SK-N-SH (cell line): ENCODE data around the gene CNBP. TPM values are rescaled to one million over a fixed set of nuclear protein-coding genes. Genes with fewer than 3 reads are reported as not detected.

Experiments
- CTCF ChIA-PET: fragments of 300-600, 350-600 bp; formaldehyde crosslinking; extraction: SDS; loops from one replicate; lab custom pipeline; 2021; lab: Yijun Ruan, JAX
- POLR2A ChIA-PET: fragments of 350-600 bp; sonication (Branson Sonifier 250); formaldehyde crosslinking; extraction: SDS; loops from one replicate; lab custom pipeline; 2020; ENCODE audit warnings: antibody characterized with exemption, inconsistent platforms; lab: Yijun Ruan, JAX
- DNase-seq: peaks from one replicate; pipeline ENCODE4 v3.0.0; 2012
- H2AFZ ChIP-seq: fragments of 200-600 bp; sonication (generic); 2 replicates; pipeline ENCODE4 v1.8.1; 2016; ENCODE audit warnings: antibody characterized with exemption, mild to moderate bottlenecking, low read depth
- H3F3A ChIP-seq: fragments of 200-600 bp; sonication (generic); replicated peaks from 2 replicates; pipeline ENCODE3; 2016; ENCODE audit warnings: antibody characterized with exemption, mild to moderate bottlenecking; ENCODE audit not compliant: insufficient read depth
- H3K27ac ChIP-seq, 2 experiments: fragments of 200-500 bp in 1 of 2; fragments of 200-600 bp in 1 of 2; sonication (Bioruptor generic) in 1 of 2; sonication (generic), shearing (Covaris generic) in 1 of 2; 2 replicates each; pipeline versions ENCODE4 v1.5.1 to v1.6.1; 2014 to 2016; ENCODE audit warnings: low read depth in 2 of 2, inconsistent platforms in 1 of 2, low read length in 1 of 2, mild to moderate bottlenecking in 1 of 2, mixed read lengths in 1 of 2
- H3K27me3 ChIP-seq: fragments of 200-600 bp; sonication (generic), shearing (Covaris generic); 2 replicates; pipeline ENCODE4 v1.6.1; 2016; ENCODE audit warnings: mixed run types; ENCODE audit not compliant: insufficient read depth
- H3K36me3 ChIP-seq, 2 experiments: fragments of 200-500 bp in 1 of 2; fragments of 200-600 bp in 1 of 2; sonication (Bioruptor generic) in 1 of 2; sonication (generic) in 1 of 2; replicated peaks in 1 of 2; 2 replicates each; pipeline versions ENCODE3 to v1.5.1; 2014 to 2016; ENCODE audit warnings: low read length in 1 of 2, mild to moderate bottlenecking in 1 of 2; ENCODE audit not compliant: insufficient read depth in 2 of 2, control insufficient read depth in 1 of 2
- H3K4me1 ChIP-seq, 2 experiments: fragments of 200-500 bp in 1 of 2; fragments of 200-600 bp in 1 of 2; sonication (Bioruptor generic) in 1 of 2; sonication (generic), shearing (Covaris generic) in 1 of 2; 2 replicates each; pipeline versions ENCODE4 v1.5.1 to v1.6.1; 2014 to 2016; ENCODE audit warnings: low read depth in 1 of 2, low read length in 1 of 2, mixed run types in 1 of 2; ENCODE audit not compliant: insufficient read depth in 2 of 2, control insufficient read depth in 1 of 2
- H3K4me2 ChIP-seq: fragments of 200-600 bp; sonication (generic), shearing (Covaris generic); 2 replicates; pipeline ENCODE4 v1.6.1; 2017; ENCODE audit warnings: mixed run types
- H3K4me3 ChIP-seq, 2 experiments: fragments of 200-500 bp in 1 of 2; fragments of 200-600 bp in 1 of 2; sonication (Bioruptor generic) in 1 of 2; sonication (generic), shearing (Covaris generic) in 1 of 2; 2 replicates each; pipeline versions ENCODE4 v1.5.1 to v1.8.1; 2014 to 2016; ENCODE audit warnings: low read depth in 2 of 2, inconsistent platforms in 1 of 2, low read length in 1 of 2, mild to moderate bottlenecking in 1 of 2, mixed read lengths in 1 of 2, moderate library complexity in 1 of 2
- H3K79me2 ChIP-seq: fragments of 200-600 bp; sonication (generic); 2 replicates; pipeline ENCODE4 v1.8.1; 2017; ENCODE audit warnings: mild to moderate bottlenecking; ENCODE audit not compliant: insufficient read depth
- H3K9ac ChIP-seq: fragments of 200-600 bp; sonication (generic); 2 replicates; pipeline ENCODE4 v1.6.1; 2017; ENCODE audit warnings: mixed run types
- H3K9me2 ChIP-seq: fragments of 200-600 bp; sonication (generic); 2 replicates; pipeline ENCODE4 v1.6.1; 2017; ENCODE audit warnings: mixed run types
- H3K9me3 ChIP-seq: fragments of 200-600 bp; sonication (generic); 2 replicates; pipeline ENCODE4 v1.6.1; 2017; ENCODE audit warnings: mixed run types, mild to moderate bottlenecking, moderate library complexity
- H4K20me1 ChIP-seq: fragments of 200-600 bp; sonication (generic); 2 replicates; pipeline ENCODE4 v1.6.1; 2017; ENCODE audit warnings: mild to moderate bottlenecking, mixed run types; ENCODE audit not compliant: insufficient read depth
- CHD2 ChIP-seq: fragments of 150-350 bp; IDR thresholded peaks from 2 replicates; pipeline ENCODE4 v1.6.1; 2018; ENCODE audit warnings: low read length; ENCODE audit not compliant: partially characterized antibody
- ELF1 ChIP-seq: IDR thresholded peaks from 2 replicates; pipeline ENCODE4 v1.4.0; 2012
- EP300 ChIP-seq, 2 experiments: IDR thresholded peaks; 2 replicates each; pipeline versions ENCODE4 v1.4.0 to v1.6.1; 2012; ENCODE audit warnings: borderline replicate concordance in 1 of 2, low read depth in 1 of 2, low read length in 1 of 2
- EZH2phosphoT487 ChIP-seq: fragments of 200-600 bp; sonication (generic); IDR thresholded peaks from 2 replicates; pipeline ENCODE4 v1.6.1; 2017; ENCODE audit warnings: low read depth, mixed run types, mild to moderate bottlenecking, antibody characterized with exemption, moderate library complexity, borderline replicate concordance
- FOXJ3 ChIP-seq: sonication (generic); formaldehyde crosslinking; IDR thresholded peaks from 2 replicates; pipeline ENCODE4 v1.5.1; 2020; ENCODE audit warnings: mild to moderate bottlenecking, missing genetic modification reagents
- FOXM1 ChIP-seq: IDR thresholded peaks from 2 replicates; pipeline ENCODE4 v1.4.0; 2012; ENCODE audit warnings: low read depth, mild to moderate bottlenecking
- MAX ChIP-seq: IDR thresholded peaks from 2 replicates; pipeline ENCODE4 v1.4.0; 2012; ENCODE audit warnings: low read depth
- MEF2A ChIP-seq: IDR thresholded peaks from 2 replicates; pipeline ENCODE4 v1.4.0; 2012; ENCODE audit warnings: low read depth, borderline replicate concordance
- MXI1 ChIP-seq: IDR thresholded peaks from 2 replicates; pipeline ENCODE4 v1.6.1; 2012; ENCODE audit warnings: mild to moderate bottlenecking, low read depth, low read length, improper control_type of control experiment
- NRF1 ChIP-seq: IDR thresholded peaks from 2 replicates; pipeline ENCODE4 v1.6.1; 2012; ENCODE audit warnings: low read depth, mild to moderate bottlenecking, low read length
- POLR2AphosphoS5 ChIP-seq: IDR thresholded peaks from 2 replicates; pipeline ENCODE4 v1.6.1; 2012; ENCODE audit warnings: low read depth, low read length
- RCOR1 ChIP-seq: fragments of 150-350 bp; IDR thresholded peaks from 2 replicates; pipeline ENCODE4 v1.6.1; 2017; ENCODE audit warnings: antibody characterized with exemption, low read length
- SMC3 ChIP-seq: IDR thresholded peaks from 2 replicates; pipeline ENCODE4 v1.6.1; 2012; ENCODE audit warnings: low read depth, low read length, improper control_type of control experiment
- TAF1 ChIP-seq: IDR thresholded peaks from 2 replicates; pipeline ENCODE4 v1.6.1; 2012; ENCODE audit warnings: low read depth, mild to moderate bottlenecking, low read length, moderate library complexity, borderline replicate concordance
- TEAD4 ChIP-seq: IDR thresholded peaks from 2 replicates; pipeline ENCODE4 v1.4.0; 2012; ENCODE audit warnings: mild to moderate bottlenecking, borderline replicate concordance; ENCODE audit not compliant: insufficient read depth
- WGBS: methylation state at CpG from one replicate; pipeline ENCODE4 v1.1.6; 2017; ENCODE audit warnings: low lambda C conversion rate; 5-methylcytosine and 5-hydroxymethylcytosine counted together
- polyA plus RNA-seq, 3 experiments: library from polyadenylated mRNA; depleted of rRNA; stranded (reverse); fragments of >200 nt; gene quantifications; 2 replicates each; pipeline ENCODE4 v1.2.3, GENCODE V29; 2012
- TF ChIP-seq, protein P1 (sequence below): fragments of 150-350 bp; IDR thresholded peaks from 2 replicates; pipeline ENCODE4 v1.6.1; 2016; ENCODE audit warnings: mild to moderate bottlenecking, low read depth, low read length
- TF ChIP-seq, protein P2 (sequence below): fragments of 200-600 bp; sonication (generic); IDR thresholded peaks from 2 replicates; pipeline ENCODE4 v1.6.1; 2017; ENCODE audit warnings: antibody characterized with exemption, mild to moderate bottlenecking, moderate library complexity

CNBP gene
- polyA plus RNA-seq, 1 of the 3 experiments (the other 2 are of a cell fraction): 240 TPM

DNA sequence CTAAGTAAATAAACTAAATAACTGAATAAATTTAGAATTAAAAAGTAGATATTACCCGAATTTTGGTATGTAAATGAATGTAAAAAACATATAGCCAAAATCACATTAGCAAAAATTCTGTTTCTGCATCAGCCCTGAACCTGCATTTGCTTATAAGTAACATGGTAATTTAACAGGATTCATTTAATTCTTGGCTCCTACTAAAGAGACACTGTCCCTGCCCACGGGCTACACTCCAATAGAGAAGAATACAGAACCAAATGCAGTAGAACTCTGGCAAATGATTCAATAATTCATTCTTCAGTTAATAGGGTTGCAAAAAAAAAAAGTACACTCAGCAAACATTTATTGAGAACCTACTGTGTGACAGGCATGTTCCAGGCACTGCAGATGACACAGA is 20.8 kb upstream of the CNBP start:
- Histone ChIP-seq H3K4me3 (no peak overlapping the region), H3K4me1 (no peaks in the 10 kb centered on the region), H3K27me3 (no peaks in the 10 kb centered on the region), H3K9me3 (no peaks in the 10 kb centered on the region), H3K27ac (no peak overlapping the region), H3K9me2 (no peaks in the 10 kb centered on the region), H3K79me2 (no peaks in the 10 kb centered on the region), H3K9ac (no peak overlapping the region)
- 75% methylated on average over 2 of the region's 2 CpGs for WGBS
- POLR2A ChIA-PET: no interaction called here
- no peak for DNase-seq
- TF ChIP-seq TEAD4 (no peak), MXI1 (no peak), MAX (no peak), POLR2AphosphoS5 (no peak), ELF1 (no peak)
- TF ChIP-seq, all 33 proteins: peak for 0
- CTCF ChIA-PET: interaction anchor here (2.7 kb wide), 1 partner anchor 41 kb away, joined by 11 read pairs; no protein-coding TSS in a partner anchor
- Histone ChIP-seq H3K4me2 (no peak overlapping the region), H2AFZ (no peak overlapping the region), H3K36me3 (no peaks in the 10 kb centered on the region), H4K20me1 (no peaks in the 10 kb centered on the region), H3F3A (peaks cover 3% of the 10 kb centered on the region)

DNA sequence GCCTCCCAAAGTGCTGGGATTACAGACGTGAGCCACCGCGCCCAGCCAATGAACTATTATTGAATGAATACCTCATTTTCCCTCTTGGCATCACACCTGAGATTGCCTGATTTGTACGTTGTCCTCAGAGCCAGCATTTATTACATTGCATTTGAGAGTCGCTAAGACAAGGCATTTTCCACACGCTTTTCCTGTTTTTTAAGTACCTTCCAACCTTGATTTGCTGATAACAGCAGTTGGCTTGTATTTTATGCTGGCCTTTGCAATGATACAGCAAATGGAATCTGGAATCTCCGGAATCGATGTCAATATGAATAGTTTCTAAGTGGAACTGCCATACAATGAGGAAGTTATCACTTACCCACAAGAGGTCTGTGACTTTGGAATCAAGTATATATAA is 15.7 kb upstream of the CNBP start:
- Histone ChIP-seq H3K79me2 (no peaks in the 10 kb centered on the region), H3K27me3 (no peaks in the 10 kb centered on the region), H3K9ac (no peak overlapping the region), H3F3A (peaks cover 22% of the 10 kb centered on the region), H3K9me3 (no peaks in the 10 kb centered on the region), H3K4me2 (no peak overlapping the region), H3K36me3 (no peaks in the 10 kb centered on the region), H4K20me1 (no peaks in the 10 kb centered on the region), H3K4me3 (no peak overlapping the region), H2AFZ (no peak overlapping the region), H3K27ac (no peak overlapping the region), H3K4me1 (peaks cover 0 to 18% of the 10 kb centered on the region in 2 experiments; a peak in 1 of 4 replicates), H3K9me2 (no peaks in the 10 kb centered on the region)
- DNase-seq: no peak
- CTCF ChIA-PET: no interaction called here
- TF ChIP-seq CHD2: no peak
- TF ChIP-seq EZH2phosphoT487: no peak
- no peak for TF ChIP-seq RCOR1
- no peak for TF ChIP-seq TAF1
- no peak for TF ChIP-seq NRF1
- TF ChIP-seq, protein P1, sequence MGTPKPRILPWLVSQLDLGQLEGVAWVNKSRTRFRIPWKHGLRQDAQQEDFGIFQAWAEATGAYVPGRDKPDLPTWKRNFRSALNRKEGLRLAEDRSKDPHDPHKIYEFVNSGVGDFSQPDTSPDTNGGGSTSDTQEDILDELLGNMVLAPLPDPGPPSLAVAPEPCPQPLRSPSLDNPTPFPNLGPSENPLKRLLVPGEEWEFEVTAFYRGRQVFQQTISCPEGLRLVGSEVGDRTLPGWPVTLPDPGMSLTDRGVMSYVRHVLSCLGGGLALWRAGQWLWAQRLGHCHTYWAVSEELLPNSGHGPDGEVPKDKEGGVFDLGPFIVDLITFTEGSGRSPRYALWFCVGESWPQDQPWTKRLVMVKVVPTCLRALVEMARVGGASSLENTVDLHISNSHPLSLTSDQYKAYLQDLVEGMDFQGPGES: no peak
- no peak for TF ChIP-seq EP300 (IDR thresholded peaks at IDR 0.05; ENCODE audit: borderline replicate concordance in 1 of 2, low read depth in 1 of 2, low read length in 1 of 2)
- no peak for TF ChIP-seq ELF1
- TF ChIP-seq FOXJ3 (CRISPR knock-in tag): no peak
- TF ChIP-seq FOXM1: no peak
- no peak for TF ChIP-seq SMC3
- TF ChIP-seq, protein P2, sequence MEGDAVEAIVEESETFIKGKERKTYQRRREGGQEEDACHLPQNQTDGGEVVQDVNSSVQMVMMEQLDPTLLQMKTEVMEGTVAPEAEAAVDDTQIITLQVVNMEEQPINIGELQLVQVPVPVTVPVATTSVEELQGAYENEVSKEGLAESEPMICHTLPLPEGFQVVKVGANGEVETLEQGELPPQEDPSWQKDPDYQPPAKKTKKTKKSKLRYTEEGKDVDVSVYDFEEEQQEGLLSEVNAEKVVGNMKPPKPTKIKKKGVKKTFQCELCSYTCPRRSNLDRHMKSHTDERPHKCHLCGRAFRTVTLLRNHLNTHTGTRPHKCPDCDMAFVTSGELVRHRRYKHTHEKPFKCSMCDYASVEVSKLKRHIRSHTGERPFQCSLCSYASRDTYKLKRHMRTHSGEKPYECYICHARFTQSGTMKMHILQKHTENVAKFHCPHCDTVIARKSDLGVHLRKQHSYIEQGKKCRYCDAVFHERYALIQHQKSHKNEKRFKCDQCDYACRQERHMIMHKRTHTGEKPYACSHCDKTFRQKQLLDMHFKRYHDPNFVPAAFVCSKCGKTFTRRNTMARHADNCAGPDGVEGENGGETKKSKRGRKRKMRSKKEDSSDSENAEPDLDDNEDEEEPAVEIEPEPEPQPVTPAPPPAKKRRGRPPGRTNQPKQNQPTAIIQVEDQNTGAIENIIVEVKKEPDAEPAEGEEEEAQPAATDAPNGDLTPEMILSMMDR: no peak
- TF ChIP-seq MEF2A: no peak
- 97% methylated on average over 8 of the region's 8 CpGs for WGBS
- POLR2A ChIA-PET: no interaction called here
